ENCODE measurements around the gene RNU6-1.

Gene RNU6-1

GRCh38 chr15:67807141-67807540 is 32.7 kb downstream of the RNU6-1 start:
- no peak for TF ChIP-seq TOX (CRISPR knock-in tag; IDR thresholded peaks at IDR 0.05; ENCODE audit: borderline replicate concordance)
- no peak for TF ChIP-seq ISL1 (CRISPR knock-in tag; IDR thresholded peaks at IDR 0.05)
- TF ChIP-seq POU6F1 (CRISPR knock-in tag; IDR thresholded peaks at IDR 0.05; ENCODE audit: borderline replicate concordance, low read depth), result no peak
- no peak for ATAC-seq

GRCh38 chr15:67806536-67806935 is 33.3 kb downstream of the RNU6-1 start:
- TF ChIP-seq OSR1 (CRISPR knock-in tag; IDR thresholded peaks at IDR 0.05) (no peak), TSHZ2 (CRISPR knock-in tag; IDR thresholded peaks at IDR 0.05) (no peak), ZNF8 (CRISPR knock-in tag; IDR thresholded peaks at IDR 0.05) (no peak), CSRNP3 (CRISPR knock-in tag; IDR thresholded peaks at IDR 0.05) (no peak), ZNF565 (CRISPR knock-in tag; conservative IDR thresholded peaks at IDR 0.05; ENCODE audit: low read depth) (no peak), ESRRG (CRISPR knock-in tag; IDR thresholded peaks at IDR 0.05) (no peak), CREB5 (CRISPR knock-in tag; IDR thresholded peaks at IDR 0.05; ENCODE audit: low read depth) (no peak), ARNTL (CRISPR knock-in tag; IDR thresholded peaks at IDR 0.05; ENCODE audit: borderline replicate concordance, low read depth) (no peak), ISL1 (CRISPR knock-in tag; IDR thresholded peaks at IDR 0.05) (no peak), ZNF70 (CRISPR knock-in tag; IDR thresholded peaks at IDR 0.05) (no peak), RARB (CRISPR knock-in tag; IDR thresholded peaks at IDR 0.05) (no peak), SNAI2 (CRISPR knock-in tag; IDR thresholded peaks at IDR 0.05) (no peak), PPARA (CRISPR knock-in tag; IDR thresholded peaks at IDR 0.05; ENCODE audit: borderline replicate concordance) (no peak), ZFP3 (CRISPR knock-in tag; IDR thresholded peaks at IDR 0.05) (no peak), ZFP30 (CRISPR knock-in tag; IDR thresholded peaks at IDR 0.05) (no peak), ZC3H10 (CRISPR knock-in tag; IDR thresholded peaks at IDR 0.05) (no peak)
- no peak for ATAC-seq

- ATAC-seq, result no peak
- TF ChIP-seq RARB (CRISPR knock-in tag; IDR thresholded peaks at IDR 0.05), result no peak
- TF ChIP-seq SNAI2 (CRISPR knock-in tag; IDR thresholded peaks at IDR 0.05), result no peak
- TF ChIP-seq ARNTL (CRISPR knock-in tag; IDR thresholded peaks at IDR 0.05; ENCODE audit: borderline replicate concordance, low read depth), result no peak
- no peak for TF ChIP-seq ZFP30 (CRISPR knock-in tag; IDR thresholded peaks at IDR 0.05)
- no peak for TF ChIP-seq ESRRG (CRISPR knock-in tag; IDR thresholded peaks at IDR 0.05)
- no peak for TF ChIP-seq CSDC2 (CRISPR knock-in tag; IDR thresholded peaks at IDR 0.05)
- no peak for TF ChIP-seq TCF4 (CRISPR knock-in tag; IDR thresholded peaks at IDR 0.05; ENCODE audit: borderline replicate concordance)
- TF ChIP-seq ZNF8 (CRISPR knock-in tag; IDR thresholded peaks at IDR 0.05), result no peak
- no peak for TF ChIP-seq TSHZ2 (CRISPR knock-in tag; IDR thresholded peaks at IDR 0.05)
- no peak for TF ChIP-seq TOX (CRISPR knock-in tag; IDR thresholded peaks at IDR 0.05; ENCODE audit: borderline replicate concordance)
- no peak for TF ChIP-seq ZC3H10 (CRISPR knock-in tag; IDR thresholded peaks at IDR 0.05)
- TF ChIP-seq ZNF565 (CRISPR knock-in tag; conservative IDR thresholded peaks at IDR 0.05; ENCODE audit: low read depth), result no peak
- no peak for TF ChIP-seq ZNF70 (CRISPR knock-in tag; IDR thresholded peaks at IDR 0.05)
- TF ChIP-seq OSR1 (CRISPR knock-in tag; IDR thresholded peaks at IDR 0.05), result no peak
- no peak for TF ChIP-seq POU6F1 (CRISPR knock-in tag; IDR thresholded peaks at IDR 0.05; ENCODE audit: borderline replicate concordance, low read depth)
- no peak for TF ChIP-seq PPARA (CRISPR knock-in tag; IDR thresholded peaks at IDR 0.05; ENCODE audit: borderline replicate concordance)
- TF ChIP-seq ISL1 (CRISPR knock-in tag; IDR thresholded peaks at IDR 0.05), result no peak
- no peak for TF ChIP-seq CREB5 (CRISPR knock-in tag; IDR thresholded peaks at IDR 0.05; ENCODE audit: low read depth)
Observed at GRCh38 chr15:67805666-67806516, 34.0 kb downstream of the RNU6-1 start.
